ENCODE results near the gene CCN2. TPM values are rescaled to one million over a fixed set of nuclear protein-coding genes. Genes with fewer than 3 reads are reported as not detected.

The CCN2 gene
- total RNA-seq, 4 donors from 2014 or later: 8.9 to 110 (median 25.9) TPM

DNA sequence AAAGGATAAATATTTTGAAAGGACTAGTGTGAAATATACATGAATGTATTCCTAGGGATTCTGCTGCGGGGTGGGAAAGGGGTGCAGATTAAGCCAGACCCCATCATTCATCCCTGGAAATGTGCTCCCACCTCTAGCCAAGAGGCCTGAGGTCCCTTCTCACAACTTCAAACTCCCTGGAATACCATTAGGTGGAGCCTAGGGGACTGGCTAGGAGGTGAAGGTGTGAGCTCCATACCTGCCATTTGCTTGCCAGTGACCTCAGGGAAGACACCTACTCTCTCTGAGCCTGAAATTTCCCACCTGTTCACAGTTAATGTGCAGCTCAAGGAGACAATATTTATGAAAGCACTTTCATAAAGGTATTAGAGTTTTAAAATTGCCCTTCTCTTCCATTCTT lies 4.7 kb upstream of the CCN2 start:
- peaks cover 0 to 22% (median 0%) of the 10 kb centered on the region in 4 donors for H3K27me3 ChIP-seq
- H3K27ac ChIP-seq: no peak overlapping the region
- H3K4me3 ChIP-seq: no peak overlapping the region
- H3K36me3 ChIP-seq: no peaks in the 10 kb centered on the region
- peaks cover 0 to 26% (median 7%) of the 10 kb centered on the region in 3 donors for H3K4me1 ChIP-seq
- H3K9me3 ChIP-seq: no peaks in the 10 kb centered on the region
- TF ChIP-seq, protein P1, sequence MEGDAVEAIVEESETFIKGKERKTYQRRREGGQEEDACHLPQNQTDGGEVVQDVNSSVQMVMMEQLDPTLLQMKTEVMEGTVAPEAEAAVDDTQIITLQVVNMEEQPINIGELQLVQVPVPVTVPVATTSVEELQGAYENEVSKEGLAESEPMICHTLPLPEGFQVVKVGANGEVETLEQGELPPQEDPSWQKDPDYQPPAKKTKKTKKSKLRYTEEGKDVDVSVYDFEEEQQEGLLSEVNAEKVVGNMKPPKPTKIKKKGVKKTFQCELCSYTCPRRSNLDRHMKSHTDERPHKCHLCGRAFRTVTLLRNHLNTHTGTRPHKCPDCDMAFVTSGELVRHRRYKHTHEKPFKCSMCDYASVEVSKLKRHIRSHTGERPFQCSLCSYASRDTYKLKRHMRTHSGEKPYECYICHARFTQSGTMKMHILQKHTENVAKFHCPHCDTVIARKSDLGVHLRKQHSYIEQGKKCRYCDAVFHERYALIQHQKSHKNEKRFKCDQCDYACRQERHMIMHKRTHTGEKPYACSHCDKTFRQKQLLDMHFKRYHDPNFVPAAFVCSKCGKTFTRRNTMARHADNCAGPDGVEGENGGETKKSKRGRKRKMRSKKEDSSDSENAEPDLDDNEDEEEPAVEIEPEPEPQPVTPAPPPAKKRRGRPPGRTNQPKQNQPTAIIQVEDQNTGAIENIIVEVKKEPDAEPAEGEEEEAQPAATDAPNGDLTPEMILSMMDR (IDR thresholded peaks at IDR 0.05): no peak
- TF ChIP-seq POLR2A (IDR thresholded peaks at IDR 0.05): no peak
- intact Hi-C loops (cut with DNase I): no loop called here
- 78 to 89% methylated on average over 1 of the region's 1 CpG for WGBS, 2 donors
- DNase-seq: no peak

DNA sequence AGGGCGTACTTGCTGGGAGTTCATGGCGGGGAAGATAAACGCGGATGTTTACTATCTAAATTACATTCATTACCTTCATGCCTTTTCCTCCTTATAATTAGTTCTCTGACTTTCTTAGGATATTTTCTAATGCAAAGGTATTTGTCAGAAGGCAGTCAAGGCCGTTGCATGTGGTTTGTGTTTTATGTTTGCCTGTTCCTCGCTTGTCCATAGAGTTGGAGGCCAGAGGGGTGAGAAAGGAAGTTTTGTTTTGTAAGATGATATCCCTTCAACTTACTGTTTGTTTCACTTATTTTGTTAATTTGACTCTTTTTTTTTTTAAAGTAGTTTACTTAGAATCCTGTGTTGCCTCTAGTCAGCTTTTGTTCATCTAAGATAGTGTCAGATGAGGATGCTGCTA lies 4.0 kb upstream of the CCN2 start:
- H3K27ac ChIP-seq: peak overlapping the region in 3 of 4 donors; percentile 41 to 58 (median 43)
- TF ChIP-seq POLR2A (IDR thresholded peaks at IDR 0.05): no peak
- TF ChIP-seq, protein P1 (IDR thresholded peaks at IDR 0.05): no peak
- 38 to 58% methylated on average over 6 of the region's 6 CpGs for WGBS, 2 donors
- H3K9me3 ChIP-seq: no peaks in the 10 kb centered on the region
- H3K4me1 ChIP-seq: peaks cover 0 to 33% (median 7%) of the 10 kb centered on the region in 3 donors
- intact Hi-C loops (cut with DNase I): no loop called here
- peak overlapping the region in 2 of 4 donors; percentile 9 to 29 for H3K4me3 ChIP-seq
- H3K27me3 ChIP-seq: peaks cover 0 to 29% (median 0%) of the 10 kb centered on the region in 4 donors
- no peak for DNase-seq
- no peaks in the 10 kb centered on the region for H3K36me3 ChIP-seq

DNA sequence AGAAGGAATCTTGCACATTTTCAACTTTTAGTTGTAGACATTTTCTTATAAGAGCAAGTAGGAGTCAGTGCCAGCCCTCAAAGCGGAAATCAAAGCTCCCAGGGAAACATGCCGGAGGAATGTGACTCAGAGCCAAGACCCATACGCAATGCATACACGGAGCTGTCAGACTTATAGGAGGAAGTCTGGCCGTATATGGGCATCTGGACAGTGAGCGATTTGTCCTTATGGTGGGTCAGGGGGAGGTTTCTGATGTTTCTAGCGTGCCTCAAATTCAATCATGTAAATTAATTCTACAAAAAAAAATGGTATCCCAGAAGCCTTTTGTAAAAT lies 3.6 kb upstream of the CCN2 start:
- Histone ChIP-seq H3K4me3 (peak overlapping the region in 2 of 4 donors; percentile 9 to 29), H3K36me3 (no peaks in the 10 kb centered on the region), H3K27ac (peak overlapping the region in 3 of 4 donors; percentile 41 to 58 (median 43)), H3K4me1 (peaks cover 0 to 38% (median 7%) of the 10 kb centered on the region in 3 donors), H3K9me3 (no peaks in the 10 kb centered on the region), H3K27me3 (peaks cover 0 to 33% (median 0%) of the 10 kb centered on the region in 4 donors)
- TF ChIP-seq POLR2A (IDR thresholded peaks at IDR 0.05): no peak
- TF ChIP-seq, protein P1 (IDR thresholded peaks at IDR 0.05): no peak
- intact Hi-C loops (cut with DNase I): no loop called here
- WGBS, 2 donors: 33 to 40% methylated on average over 7 of the region's 7 CpGs
- no peak for DNase-seq

DNA sequence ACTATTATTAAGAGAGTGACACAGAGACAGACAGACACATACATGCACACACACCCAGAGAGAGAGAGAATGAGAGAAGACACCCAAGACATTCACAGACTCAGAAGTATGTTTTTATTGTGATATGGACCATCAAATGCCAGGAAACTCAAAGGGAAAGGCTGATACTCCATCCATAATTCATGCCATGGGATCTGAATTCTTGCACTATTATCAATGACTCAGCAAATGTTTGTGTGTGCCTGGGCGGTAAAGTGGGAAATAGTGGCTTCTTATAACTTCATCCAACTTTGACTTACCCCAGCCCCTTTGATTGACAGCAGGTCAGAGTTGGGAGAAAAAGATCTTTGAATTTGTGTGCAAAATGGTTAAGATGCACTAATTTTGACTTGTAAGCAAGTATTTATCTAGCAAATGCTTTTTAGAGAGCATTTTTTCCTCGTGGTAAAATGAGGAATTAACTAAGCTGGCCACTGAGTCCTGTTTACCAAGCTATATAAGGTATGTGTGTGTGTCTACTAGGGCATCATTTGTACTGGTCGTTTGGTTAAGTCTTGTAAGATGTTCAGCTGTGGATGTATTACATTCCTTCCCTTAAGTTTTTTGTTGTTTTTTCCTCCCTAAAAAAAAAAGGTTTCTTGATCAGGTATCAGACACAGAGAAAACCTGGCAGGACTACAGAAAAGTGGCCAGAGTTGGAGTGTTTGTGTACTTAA lies 3.0 kb upstream of the CCN2 start:
- TF ChIP-seq POLR2A (IDR thresholded peaks at IDR 0.05): no peak
- TF ChIP-seq, protein P1 (IDR thresholded peaks at IDR 0.05): no peak
- peak overlapping the region in 2 of 4 donors; percentile 9 to 29 for H3K4me3 ChIP-seq
- intact Hi-C loops (cut with DNase I): no loop called here
- H3K9me3 ChIP-seq: no peaks in the 10 kb centered on the region
- peak overlapping the region in 3 of 4 donors; percentile 41 to 58 (median 43) for H3K27ac ChIP-seq
- no peaks in the 10 kb centered on the region for H3K36me3 ChIP-seq
- WGBS, 2 donors: 15 to 19% methylated on average over 3 of the region's 3 CpGs
- peaks cover 0 to 40% (median 7%) of the 10 kb centered on the region in 3 donors for H3K4me1 ChIP-seq
- no peak for DNase-seq
- H3K27me3 ChIP-seq: peaks cover 0 to 36% (median 0%) of the 10 kb centered on the region in 4 donors

DNA sequence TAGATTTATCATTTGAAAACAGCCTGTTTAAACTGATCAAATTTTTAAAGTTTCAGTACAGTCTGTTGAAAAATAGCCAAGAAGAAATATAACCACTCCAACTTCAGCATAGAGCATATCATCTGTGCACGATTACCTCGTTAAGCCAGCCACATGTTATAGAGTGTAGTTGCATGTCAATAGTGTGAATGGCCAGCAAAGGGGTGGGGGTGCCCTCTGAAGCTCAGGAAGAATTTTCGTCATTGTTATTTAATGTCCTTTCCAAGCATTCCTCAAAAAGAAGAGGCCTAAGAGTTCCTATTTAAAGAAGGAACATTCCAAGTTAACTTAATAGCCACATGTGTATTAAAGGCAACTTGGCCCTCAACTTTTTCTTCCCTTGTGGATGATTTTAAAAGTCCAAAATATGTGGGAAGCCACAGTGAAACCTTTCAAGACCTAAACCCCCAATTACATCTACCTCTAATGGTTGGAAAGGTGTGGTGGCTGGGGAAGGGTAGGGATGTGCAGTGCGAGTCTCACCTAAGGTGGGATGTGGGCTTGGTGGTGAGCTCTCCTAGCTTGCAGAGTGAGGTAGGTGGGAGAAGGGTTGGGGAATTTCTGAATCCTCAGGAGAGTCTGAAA lies 1.8 kb upstream of the CCN2 start:
- Histone ChIP-seq H3K9me3 (no peaks in the 10 kb centered on the region), H3K36me3 (no peaks in the 10 kb centered on the region), H3K4me3 (no peak overlapping the region), H3K27me3 (peaks cover 0 to 41% (median 0%) of the 10 kb centered on the region in 4 donors), H3K4me1 (peaks cover 0 to 46% (median 7%) of the 10 kb centered on the region in 3 donors), H3K27ac (peak overlapping the region in 3 of 4 donors; percentile 29 to 95 (median 83))
- intact Hi-C loops (cut with DNase I): no loop called here
- WGBS, 2 donors: 86 to 88% methylated on average over 4 of the region's 4 CpGs
- TF ChIP-seq POLR2A (IDR thresholded peaks at IDR 0.05): no peak
- TF ChIP-seq, protein P1 (IDR thresholded peaks at IDR 0.05): no peak
- no peak for DNase-seq
